Endothelial cell of umbilical vein (primary cell): ENCODE results near the gene HSP90AA1. TPM values are rescaled to one million over a fixed set of nuclear protein-coding genes. Genes with fewer than 3 reads are reported as not detected.

Experiments used
- BruUV-seq: library from RNA; stranded (reverse); fragments of 400-500 nt; replicated peaks from 2 replicates; lab custom pipeline; 2021; lab: Mats Ljungman, UMichigan
- CTCF ChIA-PET: fragments of 300-600, 350-600 bp; sonication (Branson Sonifier 250); formaldehyde crosslinking; loops from one replicate; lab custom pipeline; 2021; ENCODE audit warnings: antibody characterized with exemption, inconsistent platforms; lab: Charles Lee
- POLR2A ChIA-PET: fragments of 300-600, 350-600 bp; sonication (Branson Sonifier 250); formaldehyde crosslinking; loops from one replicate; lab custom pipeline; 2021; ENCODE audit warnings: antibody characterized with exemption, inconsistent platforms; lab: Charles Lee
- DNase-seq: peaks from one replicate; pipeline ENCODE4 v3.0.0-alpha.2; 2011; ENCODE audit warnings: low read depth, low spot score
- FAIRE-seq: peaks from 2 replicates; lab custom pipeline; 2011; peaks lifted over from hg19 to GRCh38; lab: Jason Lieb, UNC
- H2AFZ ChIP-seq: 2 replicates; pipeline ENCODE4 v1.6.0; 2012; ENCODE audit warnings: low read depth, low read length, control low read depth, inconsistent platforms
- H3K27ac ChIP-seq: 2 replicates; pipeline ENCODE4 v1.5.1; 2011; ENCODE audit warnings: low read depth, mild to moderate bottlenecking, control low read depth, low read length, moderate library complexity; ENCODE audit not compliant: insufficient read depth
- H3K27me3 ChIP-seq, 2 experiments: 2 replicates each; pipeline versions ENCODE4 v1.6.0 to v1.6.1; 2011; ENCODE audit warnings: low read length in 2 of 2, mixed read lengths in 1 of 2; ENCODE audit not compliant: control insufficient read depth in 2 of 2, insufficient read depth in 2 of 2
- H3K36me3 ChIP-seq, 2 experiments: 2 replicates in 1 of 2; 3 replicates in 1 of 2; pipeline ENCODE4 v1.5.1; 2011; ENCODE audit warnings: low read length in 2 of 2, mild to moderate bottlenecking in 1 of 2, moderate library complexity in 1 of 2; ENCODE audit not compliant: control insufficient read depth in 2 of 2, insufficient read depth in 2 of 2; ENCODE audit errors: extremely low read depth in 1 of 2
- H3K4me1 ChIP-seq: 3 replicates; pipeline ENCODE4 v1.5.1; 2011; ENCODE audit warnings: mild to moderate bottlenecking, low read length; ENCODE audit not compliant: control insufficient read depth, insufficient read depth; ENCODE audit errors: extremely low read depth
- H3K4me2 ChIP-seq: 2 replicates; pipeline ENCODE4 v1.6.1; 2011; ENCODE audit warnings: low read length, control low read depth, mixed read lengths; ENCODE audit not compliant: insufficient read depth
- H3K4me3 ChIP-seq, 3 experiments: fragments of 200-600 bp in 1 of 3; sonication (generic), shearing (Covaris generic) in 1 of 3; replicated peaks in 1 of 3; 2 replicates each; pipeline ENCODE4 v1.5.1; 2011 to 2016; ENCODE audit warnings: control low read depth in 3 of 3, low read length in 3 of 3, mild to moderate bottlenecking in 2 of 3, inconsistent platforms in 1 of 3, low read depth in 1 of 3, moderate library complexity in 1 of 3; ENCODE audit not compliant: insufficient read depth in 1 of 3
- H3K79me2 ChIP-seq: 2 replicates; pipeline ENCODE4 v1.6.0; 2012; ENCODE audit warnings: low read length, inconsistent platforms; ENCODE audit not compliant: control insufficient read depth, insufficient read depth
- H3K9ac ChIP-seq: replicated peaks from 2 replicates; pipeline ENCODE3; 2011; ENCODE audit warnings: low read length, control low read depth; ENCODE audit not compliant: insufficient read depth; ENCODE audit errors: extremely low read depth
- H3K9me1 ChIP-seq: replicated peaks from 3 replicates; pipeline ENCODE4 v1.6.0; 2011; ENCODE audit warnings: mild to moderate bottlenecking, low read length; ENCODE audit not compliant: control insufficient read depth, insufficient read depth; ENCODE audit errors: extremely low read depth
- H3K9me3 ChIP-seq: replicated peaks from 2 replicates; pipeline ENCODE4 v1.5.1; 2012; ENCODE audit warnings: low read length, inconsistent platforms; ENCODE audit not compliant: control insufficient read depth, insufficient read depth
- H4K20me1 ChIP-seq: replicated peaks from 2 replicates; pipeline ENCODE3; 2011; ENCODE audit warnings: mild to moderate bottlenecking, low read length; ENCODE audit not compliant: control insufficient read depth, insufficient read depth; ENCODE audit errors: extremely low read depth
- CTCF ChIP-seq, 2 donors: IDR thresholded peaks; 1 replicate in 1 of 2; 2 replicates in 1 of 2; pipeline ENCODE4 v1.5.1; 2011; ENCODE audit warnings: low read length in 2 of 2, mild to moderate bottlenecking in 2 of 2, moderate library complexity in 2 of 2, control low read depth in 1 of 2, inconsistent platforms in 1 of 2, low read depth in 1 of 2; ENCODE audit not compliant: insufficient read depth in 1 of 2; ENCODE audit errors: extremely low read depth in 1 of 2
- EZH2 ChIP-seq: IDR thresholded peaks from 2 replicates; pipeline ENCODE4 v1.6.1; 2012; ENCODE audit warnings: borderline replicate concordance, low read depth, mild to moderate bottlenecking, moderate library complexity, low read length, inconsistent platforms; ENCODE audit not compliant: severe bottlenecking
- GATA2 ChIP-seq: IDR thresholded peaks from 2 replicates; pipeline ENCODE4 v1.7.0; 2011; ENCODE audit warnings: low read depth, mild to moderate bottlenecking, moderate library complexity, mixed read lengths, low read length; ENCODE audit not compliant: insufficient read length, insufficient read depth
- JUN ChIP-seq: IDR thresholded peaks from 2 replicates; pipeline ENCODE4 v1.6.1; 2011; ENCODE audit warnings: borderline replicate concordance, low read depth; ENCODE audit not compliant: insufficient read length, insufficient read depth
- MYC ChIP-seq: IDR thresholded peaks from one replicate; pipeline ENCODE4 v1.6.1; 2011; ENCODE audit warnings: mild to moderate bottlenecking, low read depth, low read length
- POLR2A ChIP-seq: IDR thresholded peaks from 2 replicates; pipeline ENCODE4 v1.6.1; 2012; ENCODE audit warnings: low read depth, mild to moderate bottlenecking, control low read depth, low read length
- POLR2AphosphoS5 ChIP-seq: IDR thresholded peaks from 2 replicates; pipeline ENCODE4 v1.6.1; 2012; ENCODE audit warnings: low read depth, mild to moderate bottlenecking, control low read depth, low read length, moderate library complexity; ENCODE audit not compliant: insufficient read depth
- dilution Hi-C: fragments of 300-500 bp; cut with MboI; formaldehyde crosslinking; loops from one replicate; pipeline ENCODE4 v1.15.0; 2019; ENCODE audit warnings: low sequenced_read_pairs; ENCODE audit not compliant: extremely low pct_ligation_motif_present
- intact Hi-C: fragments of 100-400 bp; cut with micrococcal nuclease; formaldehyde crosslinking; loops from one replicate; pipeline ENCODE4 v1.10.0; 2022
- polyA plus RNA-seq, 4 experiments: library from polyadenylated mRNA; depleted of rRNA in 3 of 4; stranded (reverse) in 3 of 4; unstranded in 1 of 4; fragments of >200 nt; gene quantifications; 2 replicates each; pipeline versions ENCODE4 v1.2.1 to v1.2.3, GENCODE V29; 2011 to 2012; ENCODE audit warnings: missing spikeins in 1 of 4
- total RNA-seq: library from RNA; stranded (reverse); gene quantifications from 2 replicates; pipeline ENCODE4 v1.2.3, GENCODE V29; 2021

The HSP90AA1 gene
- total and polyA plus RNA-seq, 2 donors (not counting 3 experiments of a cell fraction or from before 2014, with no cell fraction given): 266 to 540 TPM

GRCh38 chr14:102034301-102034700, 52.5 kb downstream of the HSP90AA1 start:
- H4K20me1 ChIP-seq: no peaks in the 10 kb centered on the region
- no peak overlapping the region for H2AFZ ChIP-seq
- no peak overlapping the region for H3K4me2 ChIP-seq
- intact Hi-C loops (no loop called here), dilution Hi-C loops (no loop called here)
- POLR2A ChIA-PET: no interaction called here
- no peaks in the 10 kb centered on the region for H3K27me3 ChIP-seq
- CTCF ChIA-PET: no interaction called here
- H3K27ac ChIP-seq: no peak overlapping the region
- TF ChIP-seq MYC (no peak), CTCF (IDR thresholded peaks at IDR 0.05; ENCODE audit: extremely low read depth in 1 of 2, insufficient read depth in 1 of 2, low read depth in 1 of 2, low read length in 2 of 2) (no peak), EZH2 (no peak), POLR2A (no peak), GATA2 (no peak), JUN (no peak), POLR2AphosphoS5 (no peak)
- H3K4me3 ChIP-seq: no peak overlapping the region
- peaks cover 55 to 69% of the 10 kb centered on the region in 2 experiments for H3K36me3 ChIP-seq
- BruUV-seq: no TSS peak
- DNase-seq (no peak), FAIRE-seq (no peak)
- no peaks in the 10 kb centered on the region for H3K4me1 ChIP-seq
- H3K79me2 ChIP-seq: no peaks in the 10 kb centered on the region
- no peaks in the 10 kb centered on the region for H3K9me1 ChIP-seq
- no peaks in the 10 kb centered on the region for H3K9me3 ChIP-seq
- no peak overlapping the region for H3K9ac ChIP-seq
